ENCODE measurements around the gene SERPINB6.

DNA sequence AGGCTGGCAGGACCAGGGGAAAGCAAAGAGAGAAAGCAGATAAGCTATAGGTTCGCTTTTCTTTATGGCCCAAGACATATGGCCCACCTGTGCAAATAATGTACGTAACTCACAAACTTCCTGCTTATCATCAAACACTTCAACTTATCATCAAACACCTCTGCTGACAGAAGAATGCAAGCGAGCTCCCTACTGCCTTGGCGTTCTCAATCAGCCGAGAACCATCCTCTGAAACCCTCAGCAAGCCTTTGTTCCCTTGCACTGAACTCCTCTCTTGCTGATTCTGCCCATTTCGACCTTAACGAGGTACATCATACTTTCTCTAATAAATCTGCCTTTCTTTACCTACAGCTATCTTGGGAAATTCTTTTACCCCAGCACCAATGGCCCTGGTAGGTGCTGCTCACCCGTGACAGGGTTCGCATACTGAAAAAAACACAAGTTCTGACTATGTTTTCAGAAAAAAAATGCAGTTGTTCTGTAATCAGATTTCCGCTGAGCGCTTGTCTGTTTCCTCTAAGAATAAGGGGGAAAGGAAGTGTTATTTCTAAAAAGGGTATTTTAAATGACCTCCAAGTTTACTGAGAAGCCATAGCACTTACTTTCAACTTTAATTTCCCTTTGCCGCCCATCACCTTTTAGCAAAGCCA is 28.3 kb downstream of the SERPINB6 start:
- TF ChIP-seq, protein P1, sequence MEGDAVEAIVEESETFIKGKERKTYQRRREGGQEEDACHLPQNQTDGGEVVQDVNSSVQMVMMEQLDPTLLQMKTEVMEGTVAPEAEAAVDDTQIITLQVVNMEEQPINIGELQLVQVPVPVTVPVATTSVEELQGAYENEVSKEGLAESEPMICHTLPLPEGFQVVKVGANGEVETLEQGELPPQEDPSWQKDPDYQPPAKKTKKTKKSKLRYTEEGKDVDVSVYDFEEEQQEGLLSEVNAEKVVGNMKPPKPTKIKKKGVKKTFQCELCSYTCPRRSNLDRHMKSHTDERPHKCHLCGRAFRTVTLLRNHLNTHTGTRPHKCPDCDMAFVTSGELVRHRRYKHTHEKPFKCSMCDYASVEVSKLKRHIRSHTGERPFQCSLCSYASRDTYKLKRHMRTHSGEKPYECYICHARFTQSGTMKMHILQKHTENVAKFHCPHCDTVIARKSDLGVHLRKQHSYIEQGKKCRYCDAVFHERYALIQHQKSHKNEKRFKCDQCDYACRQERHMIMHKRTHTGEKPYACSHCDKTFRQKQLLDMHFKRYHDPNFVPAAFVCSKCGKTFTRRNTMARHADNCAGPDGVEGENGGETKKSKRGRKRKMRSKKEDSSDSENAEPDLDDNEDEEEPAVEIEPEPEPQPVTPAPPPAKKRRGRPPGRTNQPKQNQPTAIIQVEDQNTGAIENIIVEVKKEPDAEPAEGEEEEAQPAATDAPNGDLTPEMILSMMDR (conservative IDR thresholded peaks at IDR 0.05): no peak
- no peak for TF ChIP-seq ZFX (IDR thresholded peaks at IDR 0.05)
